Stomach (tissue), 9 donors: ENCODE results near the gene ATOH8. TPM values are rescaled to one million over a fixed set of nuclear protein-coding genes. Genes with fewer than 3 reads are reported as not detected.

Experiments
- DNase-seq, 2 donors: peaks; one replicate each; pipeline versions ENCODE4 v3.0.0 to v3.0.0-alpha.2; 2013 to 2019
- H3K27ac ChIP-seq, 5 donors: fragments of 200-600 bp in 4 of 5; sonication (generic) in 4 of 5; one replicate each; pipeline ENCODE4 v1.5.1; 2013 to 2019; ENCODE audit warnings: mild to moderate bottlenecking in 1 of 5, moderate library complexity in 1 of 5
- H3K27me3 ChIP-seq, 3 donors: fragments of 200-600 bp; sonication (generic); one replicate each; pipeline ENCODE4 v1.5.1; 2017 to 2019; ENCODE audit warnings: mixed run types in 1 of 3
- H3K36me3 ChIP-seq, 4 donors: fragments of 200-600 bp; sonication (generic); 1 replicate in 3 of 4; 2 replicates in 1 of 4; pipeline ENCODE4 v1.5.1; 2016 to 2019
- H3K4me1 ChIP-seq, 4 donors: fragments of 200-600 bp; sonication (generic); one replicate each; pipeline ENCODE4 v1.5.1; 2016 to 2019
- H3K4me3 ChIP-seq, 4 donors: fragments of 200-600 bp; sonication (generic) in 3 of 4; one replicate each; pipeline ENCODE4 v1.5.1; 2016 to 2019; ENCODE audit warnings: mild to moderate bottlenecking in 1 of 4
- H3K9me3 ChIP-seq, 4 donors: fragments of 200-600 bp; sonication (generic); one replicate each; pipeline ENCODE4 v1.5.1; 2016 to 2019
- CTCF ChIP-seq, 7 experiments: fragments of 450-650 bp in 4 of 7; fragments of 200-600 bp in 3 of 7; sonication (generic) in 3 of 7; IDR thresholded peaks; one replicate each; pipeline ENCODE4 v1.5.1; 2016 to 2019; ENCODE audit warnings: antibody characterized with exemption in 7 of 7, control low read depth in 2 of 7, mild to moderate bottlenecking in 1 of 7
- EP300 ChIP-seq: sonication (generic); formaldehyde crosslinking; IDR thresholded peaks from one replicate; pipeline ENCODE4 v1.6.1; 2017; ENCODE audit warnings: antibody characterized with exemption
- POLR2A ChIP-seq, 4 donors: fragments of 450-650 bp; IDR thresholded peaks; one replicate each; pipeline ENCODE4 v1.6.1; 2016; ENCODE audit warnings: antibody characterized with exemption in 4 of 4, control low read depth in 2 of 4, mild to moderate bottlenecking in 1 of 4, moderate library complexity in 1 of 4
- POLR2AphosphoS5 ChIP-seq, 3 donors: sonication (generic); formaldehyde crosslinking; IDR thresholded peaks; one replicate each; pipeline ENCODE4 v1.6.1; 2016; ENCODE audit warnings: antibody characterized with exemption in 3 of 3
- WGBS, 5 donors: extraction: QIAGEN DNeasy Blood & Tissue Kit in 3 of 5; methylation state at CpG; one replicate each; pipeline versions ENCODE4 v1.1.5 to v1.1.7; 2013 to 2018; 5-methylcytosine and 5-hydroxymethylcytosine counted together
- intact Hi-C: fragments of 100-400 bp; cut with DNase I; formaldehyde crosslinking; loops from one replicate; pipeline ENCODE4 v1.15.1; 2023; ENCODE audit warnings: low total_unique reads
- polyA plus RNA-seq, 3 donors: library from polyadenylated mRNA; stranded (reverse); fragments of 200-250 nt; gene quantifications; one replicate each; pipeline ENCODE4 v1.2.3, GENCODE V29; 2013
- total RNA-seq, 5 donors: library from RNA; depleted of rRNA; stranded (reverse); fragments of >200 nt; gene quantifications; one replicate each; pipeline versions ENCODE4 v1.1.0 to v1.2.3, GENCODE V29; 2014 to 2016
- donor health status: healthy with polysubstance abuse.
- donor health status: Bipolar disorder and iron deficiency.
- donor health status: healthy.

Gene ATOH8
- total and polyA plus RNA-seq, 8 donors: 2.3 to 23.2 (median 13.3) TPM

DNA sequence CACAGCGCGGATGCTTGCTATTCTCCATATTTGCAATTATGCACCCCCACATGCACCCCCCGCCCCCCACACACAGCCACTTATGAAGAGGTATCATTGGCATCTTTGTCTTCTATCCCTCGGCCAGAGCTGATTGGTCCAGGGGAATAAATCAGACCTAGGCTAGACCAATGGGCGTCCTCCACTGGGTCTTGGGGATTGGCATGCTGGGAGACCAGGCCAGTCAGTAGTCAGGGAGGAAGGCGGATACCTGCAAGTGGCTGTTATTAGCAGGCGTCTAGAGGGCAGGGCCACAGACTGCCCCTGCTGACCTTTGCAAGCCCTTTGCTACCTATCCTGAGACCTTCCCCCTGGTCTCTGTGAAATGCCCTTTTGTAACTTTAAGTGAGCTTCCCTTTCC lies 30.0 kb downstream of the ATOH8 start:
- peaks cover 0 to 47% (median 27%) of the 10 kb centered on the region in 4 donors for H3K4me1 ChIP-seq
- peaks cover 0 to 35% (median 31%) of the 10 kb centered on the region in 4 donors for H3K36me3 ChIP-seq
- H3K27ac ChIP-seq: no peak overlapping the region
- WGBS, 5 donors: 95 to 97% (median 96%) methylated on average over 7 of the region's 7 CpGs
- TF ChIP-seq POLR2A (IDR thresholded peaks at IDR 0.05) (no peak), EP300 (no peak), CTCF (IDR thresholded peaks at IDR 0.05) (no peak)
- no peak overlapping the region for H3K4me3 ChIP-seq
- H3K9me3 ChIP-seq: no peaks in the 10 kb centered on the region
- no peak for DNase-seq
- H3K27me3 ChIP-seq: no peaks in the 10 kb centered on the region
- intact Hi-C loops: no loop called here

GRCh38 chr2:85784474-85784986 lies 30.7 kb downstream of the ATOH8 start:
- intact Hi-C loops: no loop called here
- no peak for DNase-seq
- Histone ChIP-seq H3K27ac (peak overlapping the region in 3 of 5 donors; percentile 41 to 80 (median 74)), H3K4me1 (peaks cover 0 to 47% (median 21%) of the 10 kb centered on the region in 4 donors), H3K27me3 (no peaks in the 10 kb centered on the region), H3K9me3 (no peaks in the 10 kb centered on the region), H3K36me3 (peaks cover 0 to 37% (median 25%) of the 10 kb centered on the region in 4 donors), H3K4me3 (no peak overlapping the region)
- TF ChIP-seq POLR2AphosphoS5 (IDR thresholded peaks at IDR 0.05) (no peak), EP300 (no peak), POLR2A (IDR thresholded peaks at IDR 0.05) (no peak), CTCF (IDR thresholded peaks at IDR 0.05) (no peak)
- WGBS, 5 donors: 83 to 94% (median 94%) methylated on average over 6 of the region's 6 CpGs

DNA sequence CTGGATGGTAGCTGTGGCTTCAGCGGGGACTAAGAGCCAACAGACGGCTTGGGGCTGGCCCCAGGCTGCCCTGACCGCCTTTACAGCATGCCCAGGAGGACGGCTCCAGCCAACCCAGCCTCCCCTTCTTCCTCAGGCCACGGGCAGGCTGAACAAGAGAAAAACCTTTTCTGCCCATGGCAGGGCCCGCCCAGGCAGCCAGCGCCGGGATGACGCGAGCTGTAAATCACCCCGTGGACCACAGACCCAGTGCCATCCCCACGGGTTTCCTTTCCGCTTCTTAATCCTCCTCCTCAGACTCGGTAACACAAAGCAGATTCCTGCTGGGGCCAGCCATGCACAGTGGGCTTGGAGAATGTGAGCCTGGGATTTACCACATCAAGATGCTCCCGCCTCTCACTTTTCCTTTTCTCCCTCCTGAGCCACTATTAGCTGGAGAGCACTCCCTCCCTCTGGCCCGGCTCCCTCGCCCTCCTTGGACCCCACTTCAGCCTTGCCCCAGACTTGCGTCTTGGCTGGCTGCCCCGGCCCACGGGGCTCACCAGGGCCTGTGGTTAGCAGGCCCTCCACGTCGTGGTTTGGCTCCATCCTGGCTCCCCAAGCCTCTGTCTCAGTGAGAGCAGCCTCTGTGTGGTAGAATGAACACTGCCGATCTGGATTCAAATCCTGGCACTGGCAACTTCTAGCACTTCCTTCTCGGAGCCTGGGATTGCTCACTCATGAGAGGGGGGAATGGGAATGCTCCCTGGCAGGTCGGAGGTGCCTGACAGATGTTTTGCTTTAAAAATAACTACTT lies 31.4 kb downstream of the ATOH8 start:
- peaks cover 0 to 44% (median 21%) of the 10 kb centered on the region in 4 donors for H3K4me1 ChIP-seq
- peak overlapping the region in 3 of 5 donors; percentile 41 to 80 (median 74) for H3K27ac ChIP-seq
- H3K36me3 ChIP-seq: peaks cover 0 to 37% (median 23%) of the 10 kb centered on the region in 4 donors
- no peaks in the 10 kb centered on the region for H3K9me3 ChIP-seq
- H3K4me3 ChIP-seq: no peak overlapping the region
- TF ChIP-seq EP300 (no peak), CTCF (IDR thresholded peaks at IDR 0.05) (no peak), POLR2AphosphoS5 (IDR thresholded peaks at IDR 0.05) (peak in 2 of 3 donors; percentile 20 to 55)
- 48 to 74% (median 70%) methylated on average over 24 to 25 of the region's 25 CpGs for WGBS, 5 donors
- intact Hi-C loops: no loop called here
- no peak for DNase-seq
- H3K27me3 ChIP-seq: no peaks in the 10 kb centered on the region

DNA sequence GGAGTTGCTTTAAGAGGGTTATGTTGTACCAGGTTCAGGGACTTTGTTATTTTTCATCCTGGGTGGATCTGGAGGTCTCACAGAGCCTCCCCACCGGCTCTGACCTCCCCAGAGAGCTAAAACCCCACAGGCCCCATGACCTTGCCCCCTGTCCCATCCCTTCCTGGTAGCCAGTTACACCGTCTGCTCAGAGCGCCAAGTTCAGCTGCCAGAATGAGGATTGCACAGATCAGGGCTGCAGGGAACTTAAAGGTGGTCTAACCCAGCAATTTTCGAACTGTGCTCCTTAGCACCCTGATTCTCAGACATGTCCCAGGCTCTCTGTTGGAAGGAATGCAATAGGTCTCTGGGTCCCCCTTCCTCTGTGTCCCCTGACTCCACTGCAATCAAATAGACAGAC lies 32.1 kb downstream of the ATOH8 start:
- Histone ChIP-seq H3K27me3 (no peaks in the 10 kb centered on the region), H3K4me3 (no peak overlapping the region), H3K9me3 (no peaks in the 10 kb centered on the region), H3K36me3 (peaks cover 0 to 30% (median 23%) of the 10 kb centered on the region in 4 donors), H3K4me1 (peaks cover 0 to 41% (median 24%) of the 10 kb centered on the region in 4 donors), H3K27ac (peak overlapping the region in 2 of 5 donors; percentile 74 to 80)
- intact Hi-C loops: no loop called here
- WGBS, 5 donors: 65 to 79% (median 76%) methylated on average over 4 of the region's 4 CpGs
- TF ChIP-seq EP300 (no peak), POLR2AphosphoS5 (IDR thresholded peaks at IDR 0.05) (no peak), CTCF (IDR thresholded peaks at IDR 0.05) (no peak), POLR2A (IDR thresholded peaks at IDR 0.05) (no peak)
- no peak for DNase-seq
